HG03558 (cell line): ENCODE results near the gene PYGB.

Experiments
- ATAC-seq: cut with Tn5 transposase; IDR thresholded peaks from one replicate; pipeline ENCODE4 v1.9.1; 2021; ENCODE audit warnings: moderate number of reproducible peaks; ENCODE audit not compliant: unreplicated experiment; ENCODE audit errors: extremely low read depth

PYGB gene

GRCh38 chr20:25246182-25246999 is 1.5 kb upstream of the PYGB start:
- no peak for ATAC-seq

DNA sequence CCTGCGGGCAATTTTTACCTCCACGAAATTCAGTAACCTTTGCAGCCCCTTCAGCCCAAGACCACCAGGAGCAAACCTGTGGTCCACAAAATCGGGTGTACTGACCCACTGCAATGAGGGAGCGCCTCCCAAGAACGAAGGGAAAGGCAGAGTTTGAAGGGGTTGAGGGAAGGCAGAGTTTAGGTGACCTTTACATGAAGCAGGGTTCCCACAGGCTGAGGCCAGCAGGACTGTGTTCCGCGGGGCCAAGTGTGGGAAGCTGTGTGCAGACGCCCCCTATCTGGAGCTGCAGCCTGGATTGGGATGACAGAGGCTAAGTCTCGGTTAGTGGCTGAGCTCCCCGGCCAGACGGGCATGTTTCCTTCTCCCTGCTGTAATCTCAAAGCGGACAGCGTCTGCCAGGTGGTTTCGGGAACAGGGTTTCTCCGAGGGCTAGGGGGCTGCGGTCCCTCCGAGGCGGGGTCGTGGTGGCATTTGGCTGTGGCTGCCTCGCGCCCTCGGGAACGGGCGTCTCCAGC is 826 bp upstream of the PYGB start:
- no peak for ATAC-seq

DNA sequence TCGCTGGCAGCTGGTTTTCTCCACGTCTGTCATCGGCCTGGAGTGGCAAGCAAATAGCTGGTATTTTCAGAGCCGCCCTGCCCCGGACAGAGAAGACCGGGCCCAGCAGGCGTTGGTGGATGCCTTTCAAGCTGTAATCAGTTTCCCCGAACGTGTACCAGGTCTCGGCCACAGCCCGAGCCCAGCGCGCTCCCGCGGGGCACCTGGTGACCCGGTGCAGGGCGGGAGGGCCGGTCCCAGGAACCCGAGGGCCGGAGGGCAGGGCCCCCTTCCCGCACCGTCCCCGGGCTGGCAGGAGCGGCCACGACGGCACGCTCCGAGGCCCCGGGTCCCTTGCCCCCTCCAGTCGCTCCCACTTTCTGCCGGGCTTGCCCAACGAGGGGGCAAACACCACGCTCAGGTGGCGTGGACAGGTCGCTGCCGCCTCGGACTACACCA is 348 bp upstream of the PYGB start:
- ATAC-seq, result no peak

GRCh38 chr20:25248786-25249172 is 894 bp downstream of the PYGB start:
- ATAC-seq, result no peak

DNA sequence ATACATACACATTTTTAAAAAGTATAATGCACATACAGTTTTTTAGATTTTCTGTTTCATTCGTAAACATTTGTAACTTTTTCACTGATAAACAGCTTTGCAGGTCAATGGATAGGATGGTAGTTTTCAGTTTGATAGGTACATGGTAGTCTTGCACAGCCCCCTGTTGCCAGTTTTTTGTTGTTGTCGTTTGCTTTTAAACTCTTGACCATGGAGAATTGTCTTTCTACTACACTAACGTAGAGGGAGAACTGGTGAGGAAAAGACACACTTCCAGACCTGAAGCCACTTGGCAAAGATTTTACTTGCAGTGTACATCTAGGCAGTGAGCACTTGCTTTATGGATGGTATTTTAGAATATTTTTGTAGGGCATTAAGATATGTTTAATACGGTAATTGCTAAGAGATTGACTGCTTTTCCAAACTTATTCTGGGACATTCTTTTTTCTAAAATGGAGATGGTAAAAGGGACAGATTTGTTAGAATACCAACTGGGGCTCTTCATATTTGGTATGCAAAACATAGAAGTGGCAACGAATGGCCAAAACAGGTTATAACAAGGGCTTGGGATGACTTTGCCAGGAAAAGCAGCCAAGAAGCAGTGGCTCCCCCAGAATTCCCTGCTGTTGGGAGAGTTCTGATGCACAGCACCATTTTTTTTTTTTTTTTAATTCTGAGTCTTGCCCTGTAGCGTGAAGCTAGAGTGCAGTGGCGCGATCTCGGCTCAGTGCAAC is 1.5 kb downstream of the PYGB start:
- no peak for ATAC-seq

DNA sequence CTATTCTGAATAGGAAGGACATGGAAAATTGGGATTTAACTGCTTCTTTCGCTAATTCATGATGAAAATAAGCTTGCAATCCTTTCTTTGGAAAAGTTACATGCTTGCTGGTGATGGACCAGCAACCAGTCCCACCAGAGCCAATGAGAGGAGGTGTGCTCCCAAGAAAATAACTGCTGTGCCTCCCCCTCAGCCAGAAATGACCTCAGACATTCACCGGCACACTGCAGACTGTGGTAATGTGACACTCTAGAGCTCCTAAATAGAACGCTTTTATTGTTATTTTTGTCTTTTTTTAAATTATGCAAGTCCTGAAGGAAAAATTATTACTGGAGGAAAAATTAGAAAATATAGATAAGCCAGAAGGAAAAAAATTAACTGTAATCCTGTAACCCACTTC is 2.6 kb downstream of the PYGB start:
- ATAC-seq, result no peak

- no peak for ATAC-seq
Observed at GRCh38 chr20:25251019-25251418, 3.1 kb downstream of the PYGB start.

DNA sequence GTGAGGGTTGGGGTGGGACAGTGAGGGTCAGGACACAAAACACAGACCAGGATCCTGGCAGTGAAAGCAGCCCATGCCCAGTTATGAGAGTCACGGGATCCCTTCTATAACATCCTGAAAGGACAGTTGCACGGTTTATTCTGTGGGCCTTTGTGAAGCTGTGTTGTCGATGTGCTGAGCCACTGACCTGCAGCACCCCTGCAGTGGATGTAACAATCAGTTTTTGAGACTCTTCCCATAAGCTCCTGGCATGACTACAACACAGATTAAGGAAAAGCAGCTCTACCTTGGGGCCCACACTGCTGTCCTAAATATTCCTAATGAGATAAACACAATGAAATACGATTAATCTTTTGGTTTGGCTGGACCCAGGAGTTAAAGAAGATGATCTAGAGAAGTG is 3.7 kb downstream of the PYGB start:
- ATAC-seq, result no peak

DNA sequence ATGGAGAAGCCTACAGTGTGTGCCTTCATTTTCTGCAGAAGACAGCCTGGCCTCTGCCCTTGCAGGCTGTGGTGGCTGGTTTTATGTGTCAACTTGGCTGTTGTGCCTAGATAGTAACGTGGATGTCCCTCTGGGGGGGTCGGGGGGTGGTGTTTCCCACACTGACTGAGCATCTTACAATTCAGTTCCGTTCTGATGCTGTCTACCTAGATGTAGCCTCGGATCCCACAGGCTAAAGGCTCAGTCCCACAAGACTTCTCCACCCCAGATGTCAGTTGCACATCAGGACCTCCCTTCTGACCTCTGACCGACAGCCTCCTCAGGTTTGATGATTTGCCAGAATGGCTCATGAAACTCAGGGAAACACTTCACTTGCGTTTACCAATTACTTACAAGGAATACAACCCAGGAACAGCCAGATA is 4.4 kb downstream of the PYGB start:
- ATAC-seq, result no peak

- no peak for ATAC-seq
Observed at GRCh38 chr20:25252686-25253421, 5.0 kb downstream of the PYGB start.

DNA sequence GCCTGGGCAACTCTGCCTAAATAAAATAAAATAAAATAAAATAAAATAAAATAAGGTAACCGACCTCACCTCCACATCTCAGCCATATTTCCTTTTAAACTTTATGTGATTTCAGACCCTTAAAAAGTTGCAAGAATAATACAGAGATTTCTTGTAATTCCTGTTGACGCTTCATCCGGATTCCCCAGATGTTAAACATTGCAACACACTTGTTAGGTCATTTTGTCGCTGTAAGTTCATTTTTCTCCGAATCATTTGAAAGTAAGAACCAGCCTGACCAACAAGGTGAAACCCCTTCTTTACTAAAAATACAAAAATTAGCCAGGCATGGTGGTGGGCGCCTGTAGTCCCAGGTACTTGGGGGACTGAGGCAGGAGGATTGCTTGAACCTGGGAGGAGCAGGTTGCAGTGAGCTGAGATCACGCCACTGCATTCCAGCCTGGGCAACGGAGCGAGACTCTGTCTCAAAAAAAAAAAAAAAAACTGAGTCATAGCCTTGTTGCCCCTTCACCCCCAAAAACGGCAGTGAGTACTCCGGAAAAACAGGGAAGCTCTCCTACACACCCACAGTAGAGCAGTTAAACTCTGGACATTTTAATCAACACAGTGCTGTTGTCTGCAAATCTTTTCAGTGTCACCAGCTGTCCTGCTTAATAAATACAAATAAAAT is 5.9 kb downstream of the PYGB start:
- no peak for ATAC-seq

DNA sequence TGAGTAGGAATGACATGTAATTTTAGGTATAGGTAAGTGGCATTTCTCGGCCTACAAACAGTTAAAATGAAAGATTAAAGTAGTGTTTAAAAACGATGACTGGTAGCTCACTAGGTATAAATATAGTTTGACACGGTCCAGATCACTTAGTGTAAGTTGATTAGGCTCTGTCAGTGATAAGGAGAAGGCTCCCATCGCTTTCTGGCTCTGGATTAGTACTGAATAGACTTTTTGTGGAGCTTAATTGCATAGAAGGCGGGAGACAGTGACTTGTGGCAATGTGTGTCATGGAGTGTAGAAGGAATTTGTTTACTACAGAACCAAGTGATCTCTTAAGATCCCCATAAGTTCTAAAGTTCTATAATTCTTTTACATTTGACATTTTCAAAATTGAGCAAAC is 6.7 kb downstream of the PYGB start:
- ATAC-seq, result no peak

GRCh38 chr20:25254986-25255680 is 7.2 kb downstream of the PYGB start:
- ATAC-seq, result no peak

- ATAC-seq, result no peak
Observed at GRCh38 chr20:25256226-25256859, 8.5 kb downstream of the PYGB start.

DNA sequence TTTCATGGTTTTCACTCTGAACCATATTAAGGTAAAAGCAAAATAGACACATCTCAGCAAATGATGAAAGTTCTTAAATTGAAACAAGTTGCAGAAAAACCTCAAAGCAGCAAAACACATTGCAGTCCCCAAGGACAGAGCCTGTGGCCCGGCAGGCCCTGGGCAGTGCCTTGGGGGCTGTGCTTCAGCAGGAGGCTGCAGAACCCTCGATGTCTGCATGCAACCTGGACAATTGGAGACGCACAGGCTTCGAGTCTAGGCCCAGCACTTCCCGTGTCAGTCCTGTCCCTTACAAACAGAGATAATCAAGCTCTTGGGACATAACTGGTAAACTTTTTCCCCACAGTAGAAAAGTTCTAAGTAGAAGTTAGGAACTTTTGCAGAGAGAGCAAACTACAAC is 9.2 kb downstream of the PYGB start:
- no peak for ATAC-seq

- no peak for ATAC-seq
Observed at GRCh38 chr20:25257756-25258475, 10.0 kb downstream of the PYGB start.

DNA sequence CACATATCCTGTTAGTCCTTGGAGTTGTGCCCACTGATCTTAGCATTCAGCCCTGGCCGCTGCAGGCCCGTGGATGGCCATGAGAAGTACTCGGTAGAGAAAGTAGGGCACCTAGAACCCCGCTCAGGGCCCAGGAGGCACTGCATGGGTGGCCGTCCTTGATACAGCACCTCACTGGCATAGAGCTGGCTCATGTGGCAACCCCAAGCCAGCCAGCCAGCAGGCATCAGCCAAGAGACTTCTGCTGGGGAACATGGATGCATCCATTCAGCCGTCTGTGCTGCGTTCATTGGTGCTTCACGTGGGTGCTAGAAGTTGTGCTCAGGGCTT is 10.6 kb downstream of the PYGB start:
- ATAC-seq, result no peak

- no peak for ATAC-seq
Observed at GRCh38 chr20:25258828-25259227, 10.9 kb downstream of the PYGB start.

- no peak for ATAC-seq
Observed at GRCh38 chr20:25259358-25259757, 11.5 kb downstream of the PYGB start.
